LNCAP (cell line): ENCODE data around the gene SLC22A2.

ENCODE experiments used
- CTCF ChIP-seq: fragments of 450-650 bp; IDR thresholded peaks from 2 replicates; pipeline ENCODE4 v1.5.1; 2017; ENCODE audit warnings: mild to moderate bottlenecking

The SLC22A2 gene

GRCh38 chr6:160253714-160254113 is 4.9 kb downstream of the SLC22A2 start:
- TF ChIP-seq CTCF, result no peak

GRCh38 chr6:160253292-160253691 is 5.3 kb downstream of the SLC22A2 start:
- no peak for TF ChIP-seq CTCF

- TF ChIP-seq CTCF, result no peak
These were observed 6.4 kb downstream of the SLC22A2 start for GRCh38 chr6:160252073-160252813.

GRCh38 chr6:160249671-160250070 is 8.9 kb downstream of the SLC22A2 start:
- TF ChIP-seq CTCF, result no peak

- no peak for TF ChIP-seq CTCF
These were observed 10.1 kb downstream of the SLC22A2 start for GRCh38 chr6:160248538-160248937.

- TF ChIP-seq CTCF, result no peak
These were observed 11.2 kb downstream of the SLC22A2 start for GRCh38 chr6:160247457-160247883.

- TF ChIP-seq CTCF, result no peak
These were observed 17.9 kb downstream of the SLC22A2 start for GRCh38 chr6:160240691-160241084.
